ELF-1 (cell line): Measurements from ENCODE around the gene PTPRJ.
"Not testable (repeated sequence)": the region's sequence is repeated elsewhere in the genome, so short reads cannot be mapped to it uniquely, and the experiment has no call there.

ENCODE experiments used
- DNase-seq: peaks from one replicate; pipeline ENCODE4 v3.0.0-alpha.2; 2016; ENCODE audit warnings: low read depth, low spot score

PTPRJ gene

GRCh38 chr11:48017831-48018527, 37.6 kb downstream of the PTPRJ start:
- DNase-seq, result no peak

GRCh38 chr11:48018528-48019216, 38.3 kb downstream of the PTPRJ start:
- peak; percentile 47 for DNase-seq

- no peak for DNase-seq
Observed at GRCh38 chr11:48019217-48019584, 38.8 kb downstream of the PTPRJ start.

DNA sequence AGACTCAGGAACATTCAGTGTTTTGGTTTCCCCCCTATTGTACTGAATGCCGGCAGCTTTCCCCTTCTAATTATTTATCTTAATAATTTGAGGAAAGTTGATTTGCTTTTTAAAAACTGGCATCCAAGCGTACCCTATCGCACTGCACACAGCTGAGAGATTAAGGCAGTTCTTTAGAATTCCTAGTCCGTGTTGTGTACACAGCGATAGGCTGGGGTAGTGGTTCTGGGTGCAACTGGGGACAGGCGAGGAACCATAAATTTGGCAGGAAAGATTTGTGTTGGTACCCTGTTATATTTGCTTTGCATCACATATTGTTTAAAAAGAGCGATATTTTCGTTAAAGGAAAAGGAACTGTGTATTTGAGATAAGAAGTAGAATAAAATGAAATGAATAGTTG, 39.2 kb downstream of the PTPRJ start:
- no peak for DNase-seq

DNA sequence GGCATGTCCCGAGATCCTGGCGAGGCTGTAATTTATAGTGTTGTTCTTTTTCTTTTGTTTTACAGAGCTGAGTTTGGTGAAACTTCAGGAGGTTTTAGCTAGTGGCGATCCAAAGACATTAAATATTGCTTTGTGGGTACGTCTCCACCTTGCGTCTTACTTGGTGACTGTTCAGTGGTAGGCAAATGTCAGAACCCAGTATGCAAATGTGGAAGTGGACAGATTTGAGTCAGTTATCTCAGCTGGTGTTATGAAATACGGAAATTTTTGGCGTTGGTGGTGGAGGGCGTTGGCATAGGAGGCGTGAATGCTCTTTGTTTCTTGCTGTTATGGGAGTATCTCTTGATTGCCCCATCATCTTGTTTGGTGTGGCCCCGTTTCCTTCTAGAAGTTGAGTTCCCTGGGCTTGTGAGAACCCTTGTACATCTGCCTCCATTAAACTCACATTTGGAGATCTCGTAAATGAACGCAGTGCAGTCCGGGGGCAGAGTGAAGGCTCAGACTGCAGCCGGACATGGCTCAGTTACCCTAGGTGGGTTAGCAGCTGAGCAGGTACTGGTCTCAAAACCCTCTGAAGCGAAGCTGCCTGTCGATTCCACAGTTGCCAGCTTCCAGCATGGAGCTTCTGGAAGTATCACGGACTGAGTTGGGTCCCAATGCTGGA, 39.9 kb downstream of the PTPRJ start:
- no peak for DNase-seq

DNA sequence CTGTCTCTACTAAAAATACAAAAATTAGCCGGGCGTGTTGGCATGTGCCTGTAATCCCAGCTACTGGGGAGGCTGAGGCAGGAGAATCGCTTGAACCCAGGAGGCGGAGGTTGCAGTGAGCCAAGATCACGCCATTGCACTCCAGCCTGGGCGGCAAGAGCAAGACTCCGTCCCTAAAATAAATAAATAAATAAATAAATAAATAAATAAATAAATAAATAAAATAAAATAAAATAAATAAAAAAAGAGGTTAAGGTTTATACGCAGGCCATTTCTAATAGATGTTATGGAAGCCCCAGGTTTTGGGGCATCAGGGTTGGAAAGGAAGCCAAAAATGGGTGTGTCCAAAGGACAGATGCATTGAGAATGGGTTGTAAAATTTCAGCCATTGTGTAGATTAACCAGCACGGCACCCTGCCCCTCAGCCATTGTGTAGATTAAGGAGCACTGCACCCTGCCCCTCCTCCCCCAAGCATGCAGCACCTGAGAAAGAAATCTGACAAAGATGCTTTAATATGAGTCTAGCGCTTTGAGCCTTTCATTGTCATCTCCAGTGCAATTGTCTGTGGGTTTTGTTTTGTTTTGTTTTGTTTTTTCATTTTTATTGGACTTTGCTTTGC, 41.0 kb downstream of the PTPRJ start:
- not testable (repeated sequence) for DNase-seq

DNA sequence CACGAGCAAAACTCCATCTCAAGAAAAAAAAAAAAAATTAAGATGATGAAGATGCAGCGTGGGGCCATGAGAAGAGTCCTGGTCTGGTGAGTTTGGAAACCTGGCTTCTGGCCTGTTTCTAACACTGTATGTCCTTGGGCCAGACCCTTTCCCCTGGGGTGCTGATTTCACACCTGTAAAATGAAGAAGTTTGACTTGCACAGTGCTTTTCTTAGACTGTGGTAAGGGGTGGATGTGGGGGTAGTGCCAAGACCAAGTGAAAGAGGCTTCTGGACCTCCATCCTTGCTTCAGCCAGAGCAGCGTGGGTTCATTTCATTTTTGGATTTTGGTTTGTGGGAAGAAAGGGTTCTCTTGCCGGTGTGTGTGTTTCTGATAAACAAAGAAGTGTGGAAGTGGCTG, 42.1 kb downstream of the PTPRJ start:
- DNase-seq, result no peak

DNA sequence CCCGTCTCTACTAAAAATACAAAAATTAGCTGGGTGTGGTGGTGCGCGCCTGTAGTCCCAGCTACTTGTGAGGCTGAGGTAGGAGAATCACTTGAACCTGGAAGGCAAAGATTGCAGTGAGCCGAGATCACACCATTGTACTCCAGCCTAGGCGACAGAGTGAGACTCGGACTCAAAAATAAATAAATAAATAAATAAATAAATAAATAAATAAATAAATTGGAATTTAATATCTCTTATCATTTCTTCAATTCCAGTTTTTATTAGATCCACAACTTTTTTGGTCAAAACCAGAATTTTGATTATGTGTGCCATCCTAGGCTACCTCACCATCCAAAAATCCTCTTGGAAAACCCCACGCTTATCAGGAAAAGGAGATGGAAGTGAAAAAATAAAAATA, 43.2 kb downstream of the PTPRJ start:
- not testable (repeated sequence) for DNase-seq

- no peak for DNase-seq
Observed at GRCh38 chr11:48024635-48025071, 44.3 kb downstream of the PTPRJ start.

- peak; percentile 17 for DNase-seq
Observed at GRCh38 chr11:48025293-48025983, 45.1 kb downstream of the PTPRJ start.

DNA sequence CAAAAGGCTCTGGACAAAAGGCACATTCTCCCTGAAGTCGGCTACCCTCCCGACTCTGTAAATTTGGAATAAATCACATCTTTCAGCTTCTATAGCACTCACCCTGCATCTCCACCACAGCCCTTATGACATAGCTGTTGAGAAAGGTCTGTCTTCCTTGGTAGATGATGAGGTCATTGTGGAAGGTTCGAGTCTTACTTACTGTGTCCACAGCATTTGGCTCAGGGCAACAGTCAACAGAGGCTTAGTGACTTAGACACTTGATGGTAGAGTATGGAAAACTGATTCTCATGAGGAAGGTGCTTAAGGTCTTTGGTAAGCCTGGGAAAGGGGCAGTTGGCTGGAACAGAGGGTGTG, 45.6 kb downstream of the PTPRJ start:
- no peak for DNase-seq

- no peak for DNase-seq
Observed at GRCh38 chr11:48028914-48029680, 48.7 kb downstream of the PTPRJ start.

GRCh38 chr11:48029681-48030290, 49.4 kb downstream of the PTPRJ start:
- DNase-seq, result no peak

GRCh38 chr11:48031602-48032001, 51.2 kb downstream of the PTPRJ start:
- DNase-seq, result no peak

DNA sequence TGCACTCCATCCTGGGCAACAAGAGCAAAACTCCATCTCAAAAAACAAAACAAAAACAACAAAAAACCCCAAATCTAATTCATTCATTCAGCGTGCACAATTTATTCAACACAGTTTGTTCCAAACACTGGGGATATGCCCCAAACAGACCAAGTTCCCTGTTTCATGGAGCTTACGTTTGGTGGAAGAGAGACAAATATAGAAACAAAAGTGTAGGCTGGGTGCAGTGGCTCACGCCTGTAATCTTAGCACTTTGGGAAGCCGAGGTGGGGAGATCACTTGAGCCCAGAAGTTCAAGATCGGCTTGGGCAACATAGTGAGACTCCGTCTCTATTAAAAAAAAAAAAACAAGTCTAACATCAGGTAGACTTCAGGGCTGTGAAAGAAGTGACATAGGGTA, 52.4 kb downstream of the PTPRJ start:
- DNase-seq, result no peak

GRCh38 chr11:48033918-48034341, 53.6 kb downstream of the PTPRJ start:
- DNase-seq, result no peak

DNA sequence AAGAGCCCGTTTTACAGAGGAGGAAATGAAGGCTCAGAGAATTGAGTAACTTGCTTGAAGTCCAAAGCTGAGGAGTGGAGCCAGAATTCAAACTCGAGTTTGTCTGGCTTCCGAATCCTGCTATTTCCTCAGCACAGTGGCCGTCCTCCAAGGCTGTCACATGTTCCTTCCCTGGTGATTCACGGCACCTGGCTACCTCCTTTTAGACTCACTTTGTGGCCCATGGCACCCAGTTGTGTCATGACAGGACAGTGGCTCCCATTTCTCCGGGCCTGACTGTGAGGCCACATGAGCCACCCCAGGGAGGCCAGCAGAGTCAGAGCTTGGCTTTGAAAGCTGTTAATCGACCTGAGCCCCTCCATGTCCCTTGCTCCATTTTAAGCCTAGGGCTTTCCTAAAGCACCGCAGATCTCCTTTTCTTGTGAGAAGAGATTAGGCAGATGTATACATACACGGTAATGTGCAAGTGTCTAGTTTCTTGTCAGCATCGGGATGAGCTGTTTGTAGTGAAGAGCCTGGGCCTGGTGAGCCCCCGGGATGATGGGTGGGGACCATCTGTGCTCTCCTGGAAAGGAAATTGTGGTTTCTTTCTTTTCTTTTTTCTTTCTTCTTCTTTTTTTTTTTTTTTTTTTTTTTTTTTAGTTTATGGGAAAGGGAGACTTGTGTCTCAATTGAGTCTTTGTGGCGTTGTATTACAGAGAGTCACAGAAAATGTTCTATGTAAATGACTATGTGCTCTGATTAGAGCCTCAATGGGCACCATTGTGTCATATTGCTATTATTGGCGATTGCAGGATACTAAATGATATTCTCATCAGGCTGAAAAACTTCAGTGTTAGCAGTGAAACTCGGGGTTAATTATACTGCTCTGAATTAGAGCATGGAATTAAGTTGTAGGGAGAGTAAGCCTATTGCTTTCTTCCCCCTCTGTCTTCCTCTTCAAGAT, 54.8 kb downstream of the PTPRJ start:
- no peak for DNase-seq

- peak; percentile 30 for DNase-seq
Observed at GRCh38 chr11:48036011-48036410, 55.7 kb downstream of the PTPRJ start.

DNA sequence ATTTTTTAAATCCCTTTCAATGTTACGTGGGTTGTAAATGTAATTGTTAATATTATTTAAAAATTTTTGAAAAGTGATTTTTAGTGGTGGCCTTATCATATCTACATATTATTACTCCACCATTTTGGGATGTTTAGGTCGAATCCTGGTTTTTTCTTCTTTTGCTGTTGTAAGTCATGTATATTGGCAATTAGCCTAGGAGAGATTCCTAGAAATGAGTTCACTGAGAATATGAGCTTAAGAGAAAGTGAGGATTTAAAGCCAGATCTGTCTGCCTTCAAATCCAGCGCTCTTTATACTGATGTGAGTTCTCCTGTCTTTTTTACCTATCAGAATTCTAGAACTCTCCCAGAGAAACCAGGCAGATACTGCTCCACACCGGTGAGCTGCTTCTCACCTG, 56.1 kb downstream of the PTPRJ start:
- DNase-seq, result no peak
